DOHH2 (cell line): Measurements from ENCODE around the gene ERP29.

Experiments
- H3F3A ChIP-seq: fragments of 200-600 bp; sonication (generic), shearing (Covaris generic); 2 replicates; pipeline ENCODE4 v1.6.0; 2016; ENCODE audit warnings: antibody characterized with exemption, mild to moderate bottlenecking; ENCODE audit not compliant: control insufficient read depth, insufficient read depth
- H3K27ac ChIP-seq: fragments of 200-600 bp; sonication (generic); 2 replicates; pipeline ENCODE4 v1.5.1; 2014; ENCODE audit warnings: low read depth, mild to moderate bottlenecking, low read length, moderate library complexity
- H3K27me3 ChIP-seq: fragments of 200-600 bp; sonication (generic); 2 replicates; pipeline ENCODE4 v1.6.1; 2014; ENCODE audit warnings: mild to moderate bottlenecking, low read length, mixed read lengths; ENCODE audit not compliant: control insufficient read depth
- H3K36me3 ChIP-seq: fragments of 200-600 bp; sonication (generic); 2 replicates; pipeline ENCODE4 v1.6.1; 2014; ENCODE audit warnings: mild to moderate bottlenecking, low read length, moderate library complexity, mixed read lengths; ENCODE audit not compliant: control insufficient read depth
- H3K4me1 ChIP-seq: fragments of 200-600 bp; sonication (generic); 2 replicates; pipeline ENCODE4 v1.6.1; 2014; ENCODE audit warnings: mild to moderate bottlenecking, low read length, mixed read lengths; ENCODE audit not compliant: control insufficient read depth
- H3K4me2 ChIP-seq: fragments of 200-600 bp; sonication (generic); 2 replicates; pipeline ENCODE4 v1.6.0; 2014; ENCODE audit warnings: mild to moderate bottlenecking, low read length, moderate library complexity
- H3K4me3 ChIP-seq: fragments of 200-600 bp; sonication (generic); 2 replicates; pipeline ENCODE4 v1.5.1; 2014; ENCODE audit warnings: mild to moderate bottlenecking, low read length, mixed read lengths
- H3K79me2 ChIP-seq: fragments of 200-600 bp; sonication (generic); 2 replicates; pipeline ENCODE4 v1.6.1; 2014; ENCODE audit warnings: mild to moderate bottlenecking, low read length, mixed read lengths; ENCODE audit not compliant: control insufficient read depth
- H3K9me2 ChIP-seq: fragments of 200-600 bp; sonication (generic); replicated peaks from 2 replicates; pipeline ENCODE4 v1.6.1; 2014; ENCODE audit warnings: mild to moderate bottlenecking, low read length, mixed read lengths; ENCODE audit not compliant: control insufficient read depth
- H3K9me3 ChIP-seq: fragments of 200-600 bp; sonication (generic); 2 replicates; pipeline ENCODE4 v1.6.1; 2014; ENCODE audit warnings: antibody characterized with exemption, low read length, mixed read lengths; ENCODE audit not compliant: control insufficient read depth, insufficient read depth
- H4K20me1 ChIP-seq: fragments of 200-600 bp; sonication (generic); 2 replicates; pipeline ENCODE4 v1.6.0; 2014; ENCODE audit warnings: low read depth, mild to moderate bottlenecking, antibody characterized with exemption, low read length, moderate library complexity; ENCODE audit not compliant: control insufficient read depth, insufficient read depth
- CTCF ChIP-seq: fragments of 200-600 bp; sonication (generic); IDR thresholded peaks from one replicate; pipeline ENCODE4 v1.5.1; 2014; ENCODE audit warnings: antibody characterized with exemption, mild to moderate bottlenecking, low read depth, low read length; ENCODE audit not compliant: poor library complexity, severe bottlenecking
- EZH2phosphoT487 ChIP-seq: fragments of 200-600 bp; sonication (generic); IDR thresholded peaks from 2 replicates; pipeline ENCODE4 v1.6.1; 2017; ENCODE audit warnings: borderline replicate concordance, mild to moderate bottlenecking, antibody characterized with exemption, low read length, moderate library complexity, mixed read lengths

Gene ERP29

GRCh38 chr12:111978545-111978944 is 34.7 kb upstream of the ERP29 start:
- no peaks in the 10 kb centered on the region for H3K9me2 ChIP-seq
- 0 out of 2 replicates have a peak, but pooled peaks cover 2% of the 10 kb centered on the region for H3F3A ChIP-seq
- H3K9me3 ChIP-seq: no peaks in the 10 kb centered on the region
- H3K27me3 ChIP-seq: no peaks in the 10 kb centered on the region
- TF ChIP-seq EZH2phosphoT487 (no peak), CTCF (no peak)
- H4K20me1 ChIP-seq: no peaks in the 10 kb centered on the region
- H3K4me2 ChIP-seq: no peak overlapping the region
- H3K36me3 ChIP-seq: no peaks in the 10 kb centered on the region
- H3K79me2 ChIP-seq: no peaks in the 10 kb centered on the region
- H3K27ac ChIP-seq: no peak overlapping the region
- H3K4me3 ChIP-seq: no peak overlapping the region
- peaks cover 7% of the 10 kb centered on the region for H3K4me1 ChIP-seq

- no peaks in the 10 kb centered on the region for H3K36me3 ChIP-seq
- no peak overlapping the region for H3K4me2 ChIP-seq
- H3K27ac ChIP-seq: no peak overlapping the region
- no peaks in the 10 kb centered on the region for H4K20me1 ChIP-seq
- 0 out of 2 replicates have a peak, but pooled peaks cover 2% of the 10 kb centered on the region for H3F3A ChIP-seq
- peaks cover 7% of the 10 kb centered on the region for H3K4me1 ChIP-seq
- no peaks in the 10 kb centered on the region for H3K9me2 ChIP-seq
- no peaks in the 10 kb centered on the region for H3K9me3 ChIP-seq
- H3K4me3 ChIP-seq: no peak overlapping the region
- H3K79me2 ChIP-seq: no peaks in the 10 kb centered on the region
- TF ChIP-seq EZH2phosphoT487 (no peak), CTCF (no peak)
- H3K27me3 ChIP-seq: no peaks in the 10 kb centered on the region
Measured at GRCh38 chr12:111980598-111980997, 32.6 kb upstream of the ERP29 start.

GRCh38 chr12:111981987-111982386 is 31.2 kb upstream of the ERP29 start:
- no peak overlapping the region for H3K4me2 ChIP-seq

More at GRCh38 chr12:111981987-111982386, 31.2 kb upstream of the ERP29 start:
- H3K36me3 ChIP-seq: no peaks in the 10 kb centered on the region
- H3K4me1 ChIP-seq: peaks cover 7% of the 10 kb centered on the region
- 0 out of 2 replicates have a peak, but pooled peaks cover 2% of the 10 kb centered on the region for H3F3A ChIP-seq
- no peaks in the 10 kb centered on the region for H3K9me3 ChIP-seq
- no peak for TF ChIP-seq CTCF
- TF ChIP-seq EZH2phosphoT487: no peak
- no peaks in the 10 kb centered on the region for H4K20me1 ChIP-seq
- no peak overlapping the region for H3K27ac ChIP-seq
- H3K4me3 ChIP-seq: no peak overlapping the region
- H3K79me2 ChIP-seq: no peaks in the 10 kb centered on the region
- H3K27me3 ChIP-seq: no peaks in the 10 kb centered on the region
- H3K9me2 ChIP-seq: no peaks in the 10 kb centered on the region
